GM18868 (cell line): ENCODE measurements around the gene MTHFSD.

ENCODE experiments used
- ATAC-seq: cut with Tn5 transposase; IDR thresholded peaks from one replicate; pipeline ENCODE4 v1.9.1; 2021; ENCODE audit warnings: mild to moderate bottlenecking, moderate library complexity; ENCODE audit not compliant: unreplicated experiment

MTHFSD gene

DNA sequence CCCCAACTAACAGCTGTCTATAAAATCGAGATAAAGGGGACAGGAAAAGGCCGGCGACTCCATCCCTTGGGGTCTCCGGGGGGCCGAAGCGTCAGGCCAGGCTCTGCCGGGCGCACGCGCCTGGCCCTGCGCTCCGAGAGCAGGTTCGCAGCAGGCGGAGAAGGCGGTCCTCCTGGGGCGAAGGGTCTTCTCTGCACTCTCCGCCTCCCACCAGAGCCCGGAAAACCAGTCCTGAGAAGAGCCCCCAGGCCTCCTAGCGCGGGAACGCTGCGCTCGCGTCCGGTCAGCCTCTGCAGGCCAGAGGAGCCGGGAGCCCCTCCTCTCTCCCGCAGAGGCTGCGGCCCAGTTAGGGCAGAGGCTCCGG lies 39.6 kb downstream of the MTHFSD start:
- ATAC-seq = no peak

GRCh38 chr16:86514481-86515376 lies 40.3 kb downstream of the MTHFSD start:
- no peak for ATAC-seq

DNA sequence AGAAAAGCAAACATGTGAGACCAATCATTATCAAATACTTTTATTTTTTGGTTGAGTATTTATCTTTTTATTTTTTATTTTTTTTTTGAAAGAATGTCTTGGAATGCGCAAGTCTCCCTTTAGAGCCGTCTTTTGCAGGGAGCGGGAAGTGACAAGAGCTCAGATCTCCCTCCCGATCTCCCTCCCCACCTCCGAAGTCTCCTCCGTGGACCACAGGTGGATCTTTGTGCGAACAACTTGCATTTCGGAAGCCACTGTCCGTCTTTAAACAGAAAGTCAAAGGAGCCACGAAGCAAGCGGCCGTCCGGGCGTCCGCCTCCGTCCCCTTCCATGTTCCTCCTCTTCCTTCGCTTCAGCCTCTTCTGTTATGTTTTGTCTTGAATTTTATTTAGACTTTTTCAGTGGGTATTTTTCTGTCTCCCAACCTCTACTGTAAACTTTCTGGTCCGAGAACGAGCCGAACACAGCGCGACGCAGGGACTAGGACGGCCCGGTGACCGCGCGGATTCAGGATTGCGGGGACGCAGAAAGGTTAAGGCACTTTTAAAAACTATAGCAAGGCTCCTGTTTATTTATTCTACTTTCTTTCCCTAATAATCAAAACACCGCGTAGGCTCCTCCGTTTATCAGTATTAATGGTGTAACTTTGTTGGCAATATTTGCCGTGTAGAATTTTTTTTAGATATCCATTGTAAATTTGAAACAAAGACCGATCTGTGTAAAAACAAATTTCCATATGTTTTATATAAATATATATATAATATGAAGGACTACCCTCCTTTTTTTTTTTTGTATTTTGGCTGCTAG lies 41.4 kb downstream of the MTHFSD start:
- ATAC-seq = no peak

DNA sequence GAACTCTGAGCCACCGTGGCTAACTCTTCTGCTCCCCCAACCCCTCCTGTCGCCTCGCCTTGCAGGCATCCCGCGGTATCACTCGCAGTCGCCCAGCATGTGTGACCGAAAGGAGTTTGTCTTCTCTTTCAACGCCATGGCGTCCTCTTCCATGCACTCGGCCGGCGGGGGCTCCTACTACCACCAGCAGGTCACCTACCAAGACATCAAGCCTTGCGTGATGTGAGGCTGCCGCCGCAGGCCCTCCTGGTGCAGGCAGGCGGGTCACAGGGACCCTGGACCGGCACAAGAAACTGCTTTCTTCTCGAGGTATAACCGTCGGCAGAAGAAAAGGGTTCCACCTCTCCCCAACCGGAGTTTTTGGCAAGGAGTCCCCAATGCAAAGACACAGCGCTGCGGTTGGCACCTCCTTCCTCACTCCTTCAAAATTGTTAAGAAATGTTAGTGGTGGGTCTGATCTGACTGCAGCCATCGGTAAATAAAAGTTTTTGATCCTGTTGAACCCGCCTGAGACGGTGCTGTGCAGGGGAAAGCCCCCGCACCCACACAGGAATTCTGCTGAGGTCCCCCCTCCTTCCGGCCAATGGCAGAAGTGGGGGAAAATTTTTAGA lies 42.1 kb downstream of the MTHFSD start:
- no peak for ATAC-seq

GRCh38 chr16:86512301-86512859 lies 42.7 kb downstream of the MTHFSD start:
- ATAC-seq = no peak

DNA sequence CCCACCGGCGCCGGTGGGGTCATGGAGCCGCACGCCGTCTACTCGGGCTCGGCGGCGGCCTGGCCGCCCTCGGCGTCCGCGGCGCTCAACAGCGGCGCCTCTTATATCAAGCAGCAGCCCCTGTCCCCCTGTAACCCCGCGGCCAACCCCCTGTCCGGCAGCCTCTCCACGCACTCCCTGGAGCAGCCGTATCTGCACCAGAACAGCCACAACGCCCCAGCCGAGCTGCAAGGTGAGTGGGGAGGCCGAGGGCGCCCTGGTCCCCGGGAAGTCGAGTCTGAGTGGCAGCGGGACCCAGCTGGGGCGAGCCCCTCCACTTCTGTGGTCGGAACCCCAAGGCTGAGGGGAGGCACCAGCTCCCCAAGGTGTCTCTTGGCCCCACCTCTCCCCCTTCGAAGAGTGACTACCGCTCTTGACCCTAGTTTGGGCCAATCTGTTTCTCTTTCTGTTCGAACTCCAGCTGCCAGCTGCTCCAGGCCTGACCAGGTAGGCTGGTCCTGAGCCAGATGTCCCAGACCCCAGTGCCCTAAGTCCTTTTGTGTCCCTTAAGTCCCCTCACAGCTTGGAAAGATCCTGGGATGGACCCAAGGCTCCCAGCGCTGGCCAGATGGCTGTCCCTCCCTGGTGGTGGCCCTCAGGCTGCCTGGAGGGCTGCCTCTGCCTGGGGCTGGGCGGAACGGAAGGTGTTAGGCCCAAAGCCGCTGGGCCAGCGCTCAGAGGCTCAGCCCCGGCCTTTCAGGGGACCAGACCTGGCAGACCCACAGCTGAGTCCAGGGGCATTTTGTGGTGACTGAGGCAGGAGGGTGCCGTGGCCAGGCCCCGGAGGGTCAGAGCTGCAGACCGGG lies 43.5 kb downstream of the MTHFSD start:
- no peak for ATAC-seq

DNA sequence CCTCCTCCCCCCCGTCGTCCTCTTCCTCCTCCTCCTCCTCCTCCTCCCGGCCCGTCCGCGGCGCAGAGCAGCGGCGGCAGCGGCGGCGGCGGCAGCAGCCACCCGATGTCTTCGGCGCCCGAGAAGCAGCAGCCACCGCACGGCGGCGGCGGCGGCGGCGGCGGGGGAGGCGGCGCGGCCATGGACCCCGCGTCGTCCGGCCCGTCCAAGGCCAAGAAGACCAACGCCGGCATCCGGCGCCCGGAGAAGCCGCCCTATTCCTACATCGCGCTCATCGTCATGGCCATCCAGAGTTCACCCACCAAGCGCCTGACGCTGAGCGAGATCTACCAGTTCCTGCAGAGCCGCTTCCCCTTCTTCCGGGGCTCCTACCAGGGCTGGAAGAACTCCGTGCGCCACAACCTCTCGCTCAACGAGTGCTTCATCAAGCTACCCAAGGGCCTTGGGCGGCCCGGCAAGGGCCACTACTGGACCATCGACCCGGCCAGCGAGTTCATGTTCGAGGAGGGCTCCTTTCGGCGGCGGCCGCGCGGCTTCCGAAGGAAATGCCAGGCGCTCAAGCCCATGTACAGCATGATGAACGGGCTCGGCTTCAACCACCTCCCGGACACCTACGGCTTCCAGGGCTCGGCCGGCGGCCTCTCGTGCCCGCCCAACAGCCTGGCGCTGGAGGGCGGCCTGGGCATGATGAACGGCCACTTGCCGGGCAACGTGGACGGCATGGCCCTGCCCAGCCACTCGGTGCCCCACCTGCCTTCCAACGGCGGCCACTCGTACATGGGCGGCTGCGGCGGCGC lies 44.4 kb downstream of the MTHFSD start, which contains the start of gene FOXF1:
Gene FOXF1 (plus strand): TSS at position 63 of the 797 bp plus-strand sequence. CDS start 43 bp downstream, at position 106.
- ATAC-seq = no peak

DNA sequence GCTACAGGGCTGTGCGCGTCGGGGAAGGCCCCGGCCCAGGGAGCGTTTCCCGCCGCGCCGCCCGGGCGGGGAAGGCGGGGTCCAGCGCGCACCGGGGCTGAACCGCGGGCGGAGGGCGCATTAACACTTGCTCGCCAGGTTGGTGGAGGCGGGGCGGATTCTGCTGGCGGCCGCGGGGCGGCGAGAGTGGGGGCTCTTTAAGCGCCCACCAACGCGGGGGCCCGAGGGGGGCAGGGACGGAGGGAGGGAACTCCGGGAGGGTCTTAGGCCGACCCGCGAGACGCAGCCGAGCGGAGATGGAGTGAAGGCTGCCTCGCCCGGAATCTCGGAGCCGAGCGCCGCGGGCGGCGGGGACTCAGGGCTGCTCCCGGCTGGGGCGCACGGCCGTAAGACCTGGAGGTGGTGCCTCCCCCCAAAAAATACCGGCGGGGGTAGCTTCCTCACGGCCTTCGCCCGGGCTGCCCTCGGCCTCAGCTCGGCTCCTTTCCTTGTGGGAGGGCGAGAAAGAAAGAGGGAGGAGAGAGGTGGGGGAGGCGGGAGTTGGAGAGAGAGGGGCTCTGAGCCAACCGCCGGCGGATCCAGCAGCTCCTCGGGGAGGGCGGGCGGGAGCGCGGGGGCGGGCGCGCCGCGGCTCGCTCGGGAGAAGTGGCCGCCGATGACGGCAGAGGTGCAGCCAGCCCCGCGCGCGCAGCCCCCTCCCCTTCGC lies 45.1 kb downstream of the MTHFSD start:
- ATAC-seq = no peak

DNA sequence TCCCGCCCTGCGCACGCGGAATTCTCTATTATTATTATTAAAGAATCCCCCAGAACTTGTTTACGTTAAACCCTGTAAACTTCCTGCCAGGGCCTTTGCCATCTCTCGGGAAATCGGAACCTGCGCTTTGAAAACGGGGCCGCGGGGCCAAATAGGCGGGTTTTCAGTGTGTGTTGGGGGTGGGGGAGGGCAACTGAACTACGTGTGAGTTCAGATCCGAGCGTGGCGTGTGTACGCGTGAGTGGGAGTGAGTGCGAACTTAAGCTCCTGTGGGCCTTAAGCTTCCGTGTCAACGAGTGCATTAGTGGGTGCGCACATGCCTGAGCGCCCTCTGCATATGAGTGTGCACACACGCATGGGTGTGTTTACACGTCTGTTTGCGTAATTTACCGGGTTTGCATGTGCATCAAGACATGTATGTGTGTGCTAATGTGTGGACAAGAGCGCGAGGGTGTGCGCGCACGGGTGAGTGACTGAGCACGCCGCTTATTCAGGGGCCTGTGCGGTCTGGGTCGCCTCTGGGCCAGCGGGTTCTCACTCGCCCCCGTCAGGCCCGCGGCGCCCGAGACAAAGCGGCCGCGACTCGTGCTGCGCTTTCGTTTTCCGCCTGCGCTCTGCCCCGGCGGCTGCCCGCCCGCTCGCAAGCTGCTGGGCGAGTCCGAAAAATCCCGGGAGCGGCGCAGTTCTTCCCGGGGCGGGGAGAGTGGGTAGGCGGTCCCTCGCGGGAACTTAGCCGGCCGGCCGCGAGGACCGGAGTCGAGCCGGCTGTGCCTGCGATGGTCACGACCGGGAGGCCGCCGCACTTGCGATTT lies 45.9 kb downstream of the MTHFSD start:
- no peak for ATAC-seq

GRCh38 chr16:86508028-86508946 lies 46.7 kb downstream of the MTHFSD start:
- no peak for ATAC-seq

DNA sequence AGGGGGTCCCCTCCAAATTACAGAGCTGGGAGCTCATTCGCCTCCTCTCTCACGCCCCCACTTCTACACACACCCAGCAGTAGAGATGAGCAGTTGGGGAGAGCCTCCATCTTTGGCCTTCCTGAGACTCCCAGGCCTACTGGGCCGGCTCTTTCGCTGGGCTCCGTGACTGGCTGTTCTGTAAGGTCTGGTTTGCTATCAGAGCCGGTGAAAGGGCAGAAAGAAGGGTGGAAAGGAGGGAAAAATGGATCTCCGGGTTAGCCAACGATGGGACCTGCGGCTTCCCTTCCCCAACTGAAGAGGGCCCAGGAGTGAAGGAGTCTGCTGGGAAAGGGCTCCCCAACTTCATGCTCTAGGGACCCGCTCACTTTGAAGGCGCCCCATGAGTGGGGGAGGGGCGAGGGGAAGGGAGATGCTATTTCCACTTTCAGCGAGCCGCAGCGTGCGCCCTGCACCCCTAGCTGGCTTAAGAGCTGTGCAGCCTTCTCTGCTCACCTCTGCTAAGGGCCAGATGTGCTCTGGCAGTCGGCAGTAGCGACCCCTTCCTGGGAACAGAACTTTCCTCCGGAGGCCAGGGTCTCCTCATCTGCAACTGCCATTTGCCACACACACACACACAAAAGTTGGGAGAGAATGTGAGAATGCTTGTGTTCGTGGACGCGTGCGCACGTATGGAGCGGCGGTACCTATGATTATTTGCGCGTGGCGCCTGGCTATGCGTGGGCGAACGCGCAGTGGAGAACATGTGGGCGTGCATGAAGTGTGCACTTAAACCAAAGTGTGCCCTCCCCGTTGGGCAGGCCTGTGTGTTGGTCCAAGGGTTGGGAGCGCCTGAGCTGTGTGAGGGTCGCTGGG lies 47.6 kb downstream of the MTHFSD start:
- ATAC-seq = no peak

DNA sequence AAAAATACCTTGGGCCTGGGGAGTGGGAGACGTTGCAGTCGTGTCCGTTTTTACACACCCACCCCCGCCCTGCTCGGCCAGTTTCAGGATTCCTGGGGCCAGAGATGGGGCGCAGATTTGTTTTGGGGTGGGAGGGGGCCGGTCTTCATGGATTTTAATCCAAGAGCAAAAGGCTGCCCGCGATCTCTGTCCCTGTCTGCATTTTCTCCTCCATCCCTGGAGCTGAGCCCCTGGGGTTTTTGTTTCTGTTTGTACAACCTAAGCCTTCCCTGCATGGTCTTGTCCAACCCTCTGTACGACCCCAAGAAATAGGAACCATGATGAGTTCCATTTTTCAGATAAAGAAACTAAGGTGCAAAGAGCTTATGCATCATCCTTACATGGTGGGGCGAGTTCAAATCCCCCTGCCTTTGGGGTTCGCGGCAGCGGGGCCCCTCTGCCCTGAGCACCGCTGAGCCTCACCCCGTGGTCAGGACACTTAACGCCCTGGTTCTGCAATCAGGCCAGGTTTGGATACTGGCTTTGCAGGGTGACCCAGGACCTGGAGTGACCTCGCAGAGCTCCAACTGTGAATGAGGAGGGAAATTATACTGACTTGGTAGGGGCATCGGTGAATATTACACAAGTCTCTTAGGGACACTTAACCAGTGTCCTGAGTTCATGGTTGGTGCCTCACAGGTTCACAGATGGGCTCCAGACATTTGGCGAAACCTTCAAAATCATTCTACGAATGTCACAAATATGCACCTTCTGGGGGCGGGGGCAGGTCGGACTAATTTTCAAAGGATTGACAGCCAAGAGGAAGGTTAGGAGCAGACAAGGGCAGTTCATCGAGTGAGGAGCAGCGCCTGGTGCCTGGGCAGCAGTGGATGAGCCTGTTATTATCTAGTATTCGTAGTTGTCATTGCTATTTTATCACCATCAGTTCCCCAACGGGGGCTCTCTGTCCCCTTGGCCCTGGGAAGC lies 48.9 kb downstream of the MTHFSD start:
- no peak for ATAC-seq

DNA sequence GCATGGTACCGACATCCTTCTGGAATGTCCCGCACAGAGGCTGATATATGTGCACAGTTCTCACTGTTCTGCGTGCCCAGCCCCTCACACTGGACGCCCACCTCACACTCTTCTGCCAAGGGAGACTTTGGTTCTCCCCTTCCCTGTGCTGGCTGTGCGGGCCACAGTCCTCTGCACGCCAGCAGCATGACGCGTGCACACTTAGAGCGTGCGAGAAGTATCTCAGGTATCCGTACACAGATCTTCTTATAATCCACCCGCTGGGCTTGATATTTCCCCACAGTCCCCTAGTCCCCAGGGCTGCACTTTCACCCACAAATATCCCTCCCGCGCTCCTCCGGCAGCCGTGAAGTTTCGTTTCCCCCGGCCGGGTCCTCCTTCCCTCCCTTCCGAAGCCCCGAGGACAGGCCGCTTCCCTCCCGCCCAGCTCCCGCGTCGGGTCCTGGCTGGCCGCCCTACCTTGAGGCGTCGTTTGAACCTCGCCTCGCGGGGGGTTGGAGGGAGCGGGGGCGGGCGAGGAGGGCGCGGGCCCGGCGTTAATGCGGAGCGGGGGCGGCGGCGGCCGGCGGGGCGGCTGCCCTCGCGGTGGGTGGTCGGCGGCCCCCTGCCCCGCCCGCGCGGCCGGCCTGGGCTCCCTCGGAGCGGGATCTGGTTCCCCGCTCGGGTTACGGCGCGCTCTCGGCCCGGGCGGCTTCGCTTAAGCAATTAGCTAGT lies 49.7 kb downstream of the MTHFSD start:
- ATAC-seq = no peak
